Heart left ventricle (tissue), 16 donors: ENCODE measurements around the gene RBM20. TPM values are rescaled to one million over a fixed set of nuclear protein-coding genes. Genes with fewer than 3 reads are reported as not detected.

Source experiments
- ATAC-seq, 4 donors: fragments of 200-7000 bp; cut with Tn5 transposase; one replicate each; pipeline ENCODE4 v1.9.1; 2020 to 2022; ENCODE audit warnings: moderate library complexity in 4 of 4, mild to moderate bottlenecking in 3 of 4, moderate number of reproducible peaks in 1 of 4
- DNase-seq, 5 donors: peaks; one replicate each; pipeline ENCODE4 v3.0.0-alpha.2; 2020
- H3K27ac ChIP-seq, 12 donors: fragments of 200-600 bp; sonication (generic) in 4 of 12; one replicate each; pipeline versions ENCODE4 v1.5.0 to v1.8.0; 2016 to 2022; ENCODE audit warnings: mild to moderate bottlenecking in 2 of 12
- H3K27me3 ChIP-seq, 9 donors: fragments of 200-600 bp; sonication (generic) in 2 of 9; one replicate each; pipeline versions ENCODE4 v1.5.1 to v1.8.0; 2016 to 2022; ENCODE audit warnings: mild to moderate bottlenecking in 3 of 9
- H3K36me3 ChIP-seq, 9 donors: fragments of 200-600 bp; sonication (generic) in 2 of 9; one replicate each; pipeline versions ENCODE4 v1.5.0 to v1.8.0; 2018 to 2022; ENCODE audit warnings: mild to moderate bottlenecking in 2 of 9
- H3K4me1 ChIP-seq, 12 donors: fragments of 200-600 bp; sonication (generic) in 4 of 12; one replicate each; pipeline versions ENCODE4 v1.5.0 to v1.8.0; 2016 to 2022; ENCODE audit warnings: mild to moderate bottlenecking in 3 of 12
- H3K4me3 ChIP-seq, 12 donors: fragments of 200-600 bp; sonication (generic) in 4 of 12; one replicate each; pipeline versions ENCODE4 v1.5.0 to v1.8.0; 2017 to 2022; ENCODE audit warnings: mild to moderate bottlenecking in 9 of 12, moderate library complexity in 4 of 12
- H3K9me3 ChIP-seq, 12 donors: fragments of 200-600 bp; sonication (generic) in 4 of 12; one replicate each; pipeline versions ENCODE4 v1.5.0 to v1.8.0; 2016 to 2022; ENCODE audit warnings: mild to moderate bottlenecking in 1 of 12
- POLR2A ChIP-seq, 2 donors: fragments of 450-650 bp; IDR thresholded peaks; one replicate each; pipeline ENCODE4 v1.6.1; 2017; ENCODE audit warnings: antibody characterized with exemption in 2 of 2, mild to moderate bottlenecking in 2 of 2, moderate library complexity in 2 of 2
- WGBS, 4 donors: extraction: QIAGEN DNeasy Blood & Tissue Kit in 2 of 4; methylation state at CpG; one replicate each; pipeline versions ENCODE4 v1.1.5 to v1.1.7; 2013 to 2018; 5-methylcytosine and 5-hydroxymethylcytosine counted together
- intact Hi-C, 10 donors: fragments of 100-400 bp; cut with DNase I; formaldehyde crosslinking; loops; one replicate each; pipeline versions ENCODE4 v1.11.1 to v1.14.2; 2022
- polyA plus RNA-seq, 2 donors: library from polyadenylated mRNA; stranded (reverse); fragments of 200-250 nt; gene quantifications; one replicate each; pipeline ENCODE4 v1.2.3, GENCODE V29; 2013
- total RNA-seq, 9 donors: library from RNA; depleted of rRNA in 2 of 9; stranded (reverse); fragments of >200 nt in 2 of 9; fragmentation: NEBNext Ultra II Directional in 3 of 9; extraction: Animal tissue kit (Norgen Biotek cat#: 25700) in 3 of 9; gene quantifications; one replicate each; pipeline versions ENCODE4 v1.1.0 to v1.2.4, GENCODE V29; 2016 to 2023
- TF ChIP-seq, protein P1 (sequence below), 12 donors: fragments of 200-600 bp; sonication (generic) in 4 of 12; IDR thresholded peaks; one replicate each; pipeline versions ENCODE4 v1.5.0 to v1.8.0; 2018 to 2022; ENCODE audit warnings: antibody characterized with exemption in 12 of 12, mild to moderate bottlenecking in 5 of 12
- donor health status: ischemic (EF 13 %, LVEDD 7.1; RV severe dilation, severe dysfunction).
- donor health status: healthy with polysubstance abuse.
- donor health status: DM: no; HTN: yes; CAD: no.
- donor health status: DM: no; HTN: no; CAD: no.
- donor health status: ischemic (EF 25% LVEDD 6.9; RV normal size, moderate dysfunction).
- donor health status: ischemic (EF 25% LVEDD 5.7; RV mildly dilated, moderate dysfunction).
- donor health status: healthy.
- donor health status: DM: yes; HTN: yes; CAD: no.
- donor health status: ischemic (EF 35%, LVEDD 5.7; RV mildly dilated, moderate dysfunction).
- donor health status: nonischemic (EF 11% LVEDD 7.7; RV severe dilation, severe dysfunction).
- donor health status: DM: yes; HTN: yes; CAD: no.
- donor health status: PGD.
- donor health status: ischemic (EF 29% LVEDD 5.4; RV normal size, mild dysfunction).
- donor health status: nonischemic (EF 23%, LVEDD 6.1; RV moderate dilation, normal function).

RBM20 gene
- total and polyA plus RNA-seq, 11 donors, result 29.9 to 152 (median 91.2) TPM

DNA sequence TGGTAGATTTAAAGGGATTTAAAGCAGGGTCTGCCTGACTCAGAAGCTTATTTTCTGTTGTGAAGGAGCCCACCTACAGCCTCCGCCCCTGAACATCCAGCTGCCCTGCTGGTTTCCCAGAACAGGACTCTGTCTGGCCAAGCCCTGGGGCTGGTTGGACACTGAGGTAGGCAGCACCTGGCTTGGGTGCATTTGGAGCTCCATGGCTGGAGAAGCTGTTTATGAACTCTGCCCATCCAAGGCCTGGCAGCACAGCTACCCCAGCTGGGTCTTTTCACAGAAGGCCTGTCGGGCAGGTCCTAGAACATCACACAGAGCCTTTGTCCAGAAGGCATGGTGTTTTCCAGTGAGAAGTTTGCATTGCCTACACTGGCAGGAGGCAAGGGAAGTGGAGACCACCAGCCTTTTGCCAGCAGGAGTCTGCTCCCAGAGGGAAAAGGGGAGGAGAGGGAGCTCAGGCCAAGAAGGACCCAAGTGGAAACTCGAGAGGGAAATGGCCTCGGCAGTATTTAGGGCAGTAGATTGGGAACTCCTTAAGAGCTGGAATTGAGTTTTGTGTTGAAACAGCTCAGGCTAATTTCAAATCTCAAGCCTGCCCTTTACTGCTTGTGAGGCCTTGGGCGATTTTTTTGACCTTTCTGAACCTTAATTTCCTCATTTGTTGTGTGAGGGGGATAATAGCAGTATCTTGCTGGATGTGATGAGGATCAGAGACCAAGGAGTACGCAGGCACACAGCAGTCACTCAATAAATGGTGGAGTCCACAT, 215.3 kb downstream of the RBM20 start:
- no peak for DNase-seq
- intact Hi-C loops, result no loop called here
- Histone ChIP-seq H3K4me1 (peaks cover under 1 to 74% (median 27%) of the 10 kb centered on the region in 12 donors), H3K36me3 (no peaks in the 10 kb centered on the region), H3K9me3 (no peaks in the 10 kb centered on the region), H3K27ac (peak overlapping the region in 10 of 12 donors; percentile 8 to 99 (median 40)), H3K27me3 (no peaks in the 10 kb centered on the region), H3K4me3 (no peak overlapping the region)
- ATAC-seq, result peak in 2 of 4 donors; percentile 10 to 19
- TF ChIP-seq POLR2A (IDR thresholded peaks at IDR 0.05), result no peak
- TF ChIP-seq, protein P1, sequence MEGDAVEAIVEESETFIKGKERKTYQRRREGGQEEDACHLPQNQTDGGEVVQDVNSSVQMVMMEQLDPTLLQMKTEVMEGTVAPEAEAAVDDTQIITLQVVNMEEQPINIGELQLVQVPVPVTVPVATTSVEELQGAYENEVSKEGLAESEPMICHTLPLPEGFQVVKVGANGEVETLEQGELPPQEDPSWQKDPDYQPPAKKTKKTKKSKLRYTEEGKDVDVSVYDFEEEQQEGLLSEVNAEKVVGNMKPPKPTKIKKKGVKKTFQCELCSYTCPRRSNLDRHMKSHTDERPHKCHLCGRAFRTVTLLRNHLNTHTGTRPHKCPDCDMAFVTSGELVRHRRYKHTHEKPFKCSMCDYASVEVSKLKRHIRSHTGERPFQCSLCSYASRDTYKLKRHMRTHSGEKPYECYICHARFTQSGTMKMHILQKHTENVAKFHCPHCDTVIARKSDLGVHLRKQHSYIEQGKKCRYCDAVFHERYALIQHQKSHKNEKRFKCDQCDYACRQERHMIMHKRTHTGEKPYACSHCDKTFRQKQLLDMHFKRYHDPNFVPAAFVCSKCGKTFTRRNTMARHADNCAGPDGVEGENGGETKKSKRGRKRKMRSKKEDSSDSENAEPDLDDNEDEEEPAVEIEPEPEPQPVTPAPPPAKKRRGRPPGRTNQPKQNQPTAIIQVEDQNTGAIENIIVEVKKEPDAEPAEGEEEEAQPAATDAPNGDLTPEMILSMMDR (IDR thresholded peaks at IDR 0.05), result no peak
- WGBS, 4 donors, result 69 to 89% (median 83%) methylated on average over 5 to 6 of the region's 6 CpGs

DNA sequence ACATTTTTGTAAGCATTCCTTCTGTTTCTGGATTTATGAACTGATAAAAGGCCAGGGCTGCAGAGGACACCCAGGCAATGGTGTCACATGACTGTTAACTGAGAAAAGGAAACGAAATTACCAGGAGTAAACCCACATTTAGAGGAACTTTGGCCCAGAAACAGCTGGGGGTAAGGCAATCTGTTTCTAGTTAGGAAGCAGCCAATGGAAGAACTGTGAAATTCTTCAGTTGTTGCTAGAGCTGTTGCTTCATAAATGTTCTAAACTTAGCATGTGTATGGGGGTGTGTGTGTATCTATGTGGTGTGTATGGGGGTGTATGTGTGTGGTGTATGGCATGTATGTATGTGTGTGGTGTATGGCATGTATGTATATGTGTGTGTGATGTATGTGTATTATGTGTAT, 215.8 kb downstream of the RBM20 start:
- H3K27ac ChIP-seq, result peak overlapping the region in 9 of 12 donors; percentile 8 to 99 (median 40)
- H3K9me3 ChIP-seq, result no peaks in the 10 kb centered on the region
- H3K27me3 ChIP-seq, result no peaks in the 10 kb centered on the region
- H3K36me3 ChIP-seq, result no peaks in the 10 kb centered on the region
- H3K4me1 ChIP-seq, result peaks cover 2 to 79% (median 31%) of the 10 kb centered on the region in 12 donors
- intact Hi-C loops, result loop anchor here in 1 of 10 donors (10.0 kb wide), 1 partner anchor 55 kb away; no protein-coding TSS in a partner anchor
- TF ChIP-seq, protein P1 (IDR thresholded peaks at IDR 0.05), result no peak
- TF ChIP-seq POLR2A (IDR thresholded peaks at IDR 0.05), result no peak
- no peak for DNase-seq
- 31 to 56% (median 50%) methylated on average over 1 of the region's 1 CpG for WGBS, 4 donors
- H3K4me3 ChIP-seq, result no peak overlapping the region
- peak; percentile 18 to 66 (median 57) for ATAC-seq

DNA sequence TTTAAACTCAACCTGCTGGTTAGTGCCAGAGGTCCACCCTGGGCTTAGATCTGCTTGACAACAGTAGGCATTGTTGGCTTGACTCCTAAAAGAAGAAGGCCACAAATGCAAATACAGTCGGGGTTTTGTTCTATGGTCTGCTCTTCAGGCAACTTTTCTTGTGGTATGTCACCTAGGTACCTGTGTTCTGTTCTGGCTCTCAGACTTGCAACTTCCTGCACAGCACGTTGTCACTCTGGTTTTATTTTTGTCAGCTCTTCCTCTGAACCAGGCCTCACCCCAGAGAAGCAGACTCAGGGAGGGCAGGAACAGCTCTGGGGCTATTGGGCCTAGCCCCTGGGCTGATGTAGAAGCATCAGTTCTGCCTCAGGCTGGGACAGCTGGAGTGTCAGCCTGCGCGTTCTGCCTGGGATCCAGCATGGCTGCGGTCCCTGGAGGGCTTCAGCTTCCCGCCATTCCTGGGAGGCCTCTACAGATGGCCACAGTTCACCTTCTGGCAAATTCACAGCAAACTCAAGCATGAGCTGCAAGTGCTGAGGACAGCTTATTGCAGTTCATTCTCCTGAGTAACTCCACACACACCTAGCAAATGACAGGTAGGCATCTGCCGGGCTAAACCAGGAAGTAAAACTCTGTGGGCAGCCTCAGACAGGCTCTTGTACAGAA, 216.6 kb downstream of the RBM20 start:
- Histone ChIP-seq H3K27me3 (no peaks in the 10 kb centered on the region), H3K4me3 (no peak overlapping the region), H3K4me1 (peaks cover 2 to 87% (median 35%) of the 10 kb centered on the region in 12 donors), H3K9me3 (no peaks in the 10 kb centered on the region), H3K27ac (peak overlapping the region in 4 of 12 donors; percentile 15 to 99 (median 20)), H3K36me3 (no peaks in the 10 kb centered on the region)
- no peak for TF ChIP-seq POLR2A (IDR thresholded peaks at IDR 0.05)
- TF ChIP-seq, protein P1 (IDR thresholded peaks at IDR 0.05), result no peak
- DNase-seq, result no peak
- no peak for ATAC-seq
- intact Hi-C loops, result loop anchor here in 1 of 10 donors (10.0 kb wide), 1 partner anchor 56 kb away; no protein-coding TSS in a partner anchor
- 71 to 84% (median 75%) methylated on average over 7 of the region's 7 CpGs for WGBS, 4 donors

DNA sequence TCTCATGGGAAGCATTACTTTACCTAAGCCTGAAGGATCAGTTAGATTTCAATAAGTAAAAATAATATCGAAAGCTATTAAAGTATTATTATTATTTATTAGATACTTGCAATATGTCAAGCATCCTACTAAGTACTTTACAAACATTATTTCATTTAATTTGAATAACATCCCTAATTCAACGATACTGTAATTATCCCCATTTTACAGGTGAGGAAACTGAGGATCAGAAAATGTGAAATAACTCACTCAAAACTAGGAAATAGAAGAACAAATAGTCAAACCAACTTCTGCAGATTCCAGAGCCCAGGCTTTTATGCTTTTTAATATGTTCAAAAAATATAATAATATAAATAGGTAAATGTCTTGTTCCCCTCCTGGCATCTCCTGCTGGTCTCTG, 217.3 kb downstream of the RBM20 start:
- WGBS, 4 donors, result 95 to 98% (median 97%) methylated on average over 2 of the region's 2 CpGs
- peaks cover 2 to 94% (median 35%) of the 10 kb centered on the region in 12 donors for H3K4me1 ChIP-seq
- TF ChIP-seq POLR2A (IDR thresholded peaks at IDR 0.05), result no peak
- TF ChIP-seq, protein P1 (IDR thresholded peaks at IDR 0.05), result no peak
- H3K27ac ChIP-seq, result peak overlapping the region in 3 of 12 donors; percentile 15 to 99 (median 25)
- no peaks in the 10 kb centered on the region for H3K27me3 ChIP-seq
- H3K4me3 ChIP-seq, result no peak overlapping the region
- H3K36me3 ChIP-seq, result no peaks in the 10 kb centered on the region
- DNase-seq, result no peak
- ATAC-seq, result no peak
- intact Hi-C loops, result loop anchor here in 1 of 10 donors (10.0 kb wide), 1 partner anchor 57 kb away; no protein-coding TSS in a partner anchor
- no peaks in the 10 kb centered on the region for H3K9me3 ChIP-seq
